ENCODE results near the gene RUFY1.

RUFY1 gene

DNA sequence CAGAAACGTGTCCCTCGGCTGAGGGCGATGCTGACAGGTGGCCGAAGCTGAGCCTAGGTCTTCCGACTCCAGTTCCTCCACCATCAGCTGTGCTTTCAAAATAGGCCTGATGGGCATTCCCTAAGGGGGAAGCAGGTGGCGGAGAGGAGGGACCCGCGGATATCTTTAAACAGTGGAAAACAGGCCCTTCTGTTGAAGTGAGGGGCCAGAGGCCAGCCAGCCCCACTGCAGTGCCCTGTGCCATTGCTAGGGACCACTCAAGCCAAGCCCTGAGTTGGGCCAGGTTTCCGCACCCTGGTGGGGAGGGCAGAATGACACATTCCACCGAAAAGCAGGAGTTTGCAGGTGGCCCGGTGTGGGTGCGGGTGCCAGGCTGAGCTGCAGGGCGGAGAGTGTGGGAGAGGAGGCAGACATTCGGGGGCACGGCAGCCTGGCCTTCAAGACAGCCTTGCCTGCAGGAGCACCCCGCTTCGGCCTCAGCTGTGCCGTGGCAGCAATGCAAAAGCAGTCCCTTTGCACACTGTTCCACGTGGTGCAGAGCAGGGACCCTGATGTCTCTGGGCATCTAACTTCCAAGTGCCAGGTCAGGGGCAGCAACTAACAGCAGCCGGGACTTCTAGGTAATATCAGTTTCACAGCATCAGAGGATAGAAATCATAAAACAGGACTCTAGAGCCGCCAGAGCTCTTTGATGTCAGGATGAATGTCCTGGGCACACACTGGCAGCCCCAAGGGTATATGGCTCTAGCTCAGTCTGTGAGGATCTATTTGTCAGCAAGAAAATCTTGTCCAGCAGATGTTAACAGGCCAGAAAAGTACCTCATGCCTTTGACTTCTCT is 55.9 kb downstream of the RUFY1 start:
- no peak for DNase-seq

DNA sequence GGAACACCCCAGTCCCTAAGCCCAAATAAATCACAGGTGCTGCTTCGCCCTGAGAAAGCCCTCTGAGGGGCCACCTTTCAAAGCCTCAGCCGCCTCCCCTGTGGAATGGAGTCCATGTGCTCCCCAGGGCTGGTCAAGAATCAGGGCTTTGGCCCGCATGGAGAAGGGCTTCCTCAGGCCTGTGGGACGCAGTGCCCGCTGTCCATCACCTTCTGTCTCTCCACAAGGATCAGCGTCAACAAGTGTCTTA is 56.5 kb downstream of the RUFY1 start:
- DNase-seq: no peak

DNA sequence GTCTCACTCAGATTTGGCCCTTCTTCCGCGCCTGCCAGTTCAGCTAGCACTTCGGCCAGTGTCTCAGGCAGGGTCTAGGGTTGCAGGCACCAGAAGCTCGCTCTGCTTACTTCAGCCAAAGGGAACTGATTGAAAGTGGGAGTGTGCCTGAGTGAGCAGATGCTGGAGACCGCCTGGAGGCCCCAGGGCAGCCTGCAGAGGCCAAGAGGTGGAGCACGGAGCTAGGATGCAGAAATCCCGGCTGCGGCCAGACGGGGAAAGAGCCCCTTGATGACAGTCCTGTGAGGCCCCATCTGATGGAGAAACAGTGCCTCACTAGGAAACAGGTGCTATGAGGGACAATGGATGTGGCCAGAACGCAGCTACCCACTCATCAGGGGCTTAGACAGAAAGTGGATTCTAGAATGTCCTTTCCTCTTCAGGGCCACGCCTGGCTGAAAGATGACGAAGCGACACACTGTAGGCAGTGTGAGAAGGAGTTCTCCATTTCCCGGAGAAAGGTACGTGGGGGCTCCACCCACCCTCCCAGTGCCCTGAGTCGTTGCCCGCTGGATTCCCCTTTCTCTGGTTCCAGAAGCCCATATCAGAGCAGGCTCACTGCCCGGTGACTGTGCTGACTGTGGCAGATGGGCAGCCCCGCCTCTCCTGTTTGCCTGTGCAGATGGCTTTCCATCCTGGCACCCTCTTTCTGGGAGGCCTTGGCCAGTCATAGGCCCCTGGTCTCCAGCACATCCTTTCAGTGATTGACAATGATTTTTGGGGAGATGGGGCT is 57.0 kb downstream of the RUFY1 start:
- no peak for DNase-seq

DNA sequence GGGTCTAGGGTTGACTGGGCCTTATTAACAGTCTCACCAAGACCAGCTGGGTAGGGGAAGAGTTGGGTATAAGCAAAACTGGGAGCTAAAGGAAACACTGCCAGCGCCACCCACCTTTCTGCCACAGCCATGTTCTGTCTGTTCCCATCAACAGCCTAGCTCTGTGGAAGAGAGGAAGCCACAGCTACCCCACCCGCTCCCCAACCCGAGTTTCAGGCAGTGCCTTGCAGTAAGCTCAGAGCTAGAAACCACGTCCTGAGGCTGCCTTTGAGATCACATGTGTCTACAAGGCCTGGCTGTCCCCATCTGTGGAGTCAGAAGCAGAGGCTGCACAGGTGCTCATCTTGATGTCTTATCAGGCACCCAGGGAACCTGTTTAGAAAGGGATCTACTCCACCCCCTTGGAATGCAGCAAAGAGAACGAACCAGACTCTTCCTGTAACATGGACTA is 57.8 kb downstream of the RUFY1 start:
- DNase-seq: peak; percentile 46

DNA sequence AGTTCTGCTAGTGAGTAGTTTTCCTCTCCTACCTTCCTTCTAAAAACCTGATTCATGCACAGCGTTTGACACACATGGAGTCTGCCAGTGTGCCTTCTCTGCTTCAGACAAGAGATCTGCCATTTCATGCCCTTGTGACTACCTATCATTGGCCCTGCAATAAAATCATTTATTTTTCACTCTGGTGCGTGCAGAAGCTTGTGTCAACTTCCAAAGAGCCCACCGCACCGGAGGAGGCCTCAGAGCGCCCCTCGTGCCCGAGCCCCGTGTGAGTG is 59.4 kb downstream of the RUFY1 start:
- DNase-seq: no peak

DNA sequence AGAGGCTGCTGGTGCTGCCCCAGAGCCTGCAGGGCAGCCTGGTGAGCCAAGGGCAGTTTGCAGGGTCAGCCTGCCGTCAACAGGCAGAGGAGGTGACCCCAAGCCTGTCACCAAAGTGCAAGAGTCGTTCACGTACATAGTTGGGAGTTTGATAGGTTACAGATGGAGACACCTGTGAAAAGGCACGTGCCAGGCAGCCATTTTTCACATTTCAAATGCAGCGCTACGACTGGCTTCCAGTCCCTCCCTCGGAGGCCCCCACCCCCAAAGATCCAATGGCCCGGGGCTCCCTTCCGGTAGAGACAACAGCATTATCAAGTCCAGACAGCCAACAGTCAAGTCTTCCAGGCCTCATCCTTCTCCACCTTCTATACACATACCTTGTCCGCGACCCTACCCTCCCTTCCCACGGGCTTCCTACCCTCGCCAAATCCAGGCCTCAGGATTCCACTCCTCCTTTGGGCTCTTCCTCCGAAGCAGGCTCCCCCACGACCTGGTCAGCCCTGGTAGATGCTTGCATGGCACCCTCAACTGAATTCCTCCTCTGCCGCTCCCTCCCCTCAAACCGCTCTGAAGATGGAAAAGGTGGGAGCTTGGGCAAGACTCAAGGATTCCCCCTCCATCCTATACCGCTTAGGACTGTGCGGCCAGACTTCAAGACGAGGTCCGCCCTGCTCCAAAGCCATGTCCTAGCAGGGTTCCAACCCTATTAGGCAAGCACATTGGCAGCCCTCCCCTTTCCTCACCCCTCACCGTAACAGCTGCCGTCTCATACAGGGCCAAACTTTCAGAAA is 60.0 kb downstream of the RUFY1 start:
- DNase-seq: no peak

DNA sequence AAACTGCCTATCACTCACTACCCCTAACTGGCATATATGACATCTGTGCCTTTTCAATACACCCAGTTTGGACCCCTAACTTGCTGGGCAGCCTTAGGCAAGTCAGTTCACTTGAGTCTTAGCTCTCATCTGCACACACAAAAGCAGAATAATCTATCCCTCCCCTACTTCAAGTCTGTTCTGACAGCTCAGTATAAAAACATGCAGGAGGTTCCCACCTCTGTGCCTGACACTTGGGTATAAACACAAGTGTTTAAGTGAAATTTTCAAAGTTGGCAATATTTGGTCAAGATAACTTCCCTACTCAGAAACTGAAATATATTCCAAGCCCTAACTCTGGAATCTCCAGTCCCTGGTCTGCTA is 60.5 kb downstream of the RUFY1 start:
- DNase-seq: no peak

DNA sequence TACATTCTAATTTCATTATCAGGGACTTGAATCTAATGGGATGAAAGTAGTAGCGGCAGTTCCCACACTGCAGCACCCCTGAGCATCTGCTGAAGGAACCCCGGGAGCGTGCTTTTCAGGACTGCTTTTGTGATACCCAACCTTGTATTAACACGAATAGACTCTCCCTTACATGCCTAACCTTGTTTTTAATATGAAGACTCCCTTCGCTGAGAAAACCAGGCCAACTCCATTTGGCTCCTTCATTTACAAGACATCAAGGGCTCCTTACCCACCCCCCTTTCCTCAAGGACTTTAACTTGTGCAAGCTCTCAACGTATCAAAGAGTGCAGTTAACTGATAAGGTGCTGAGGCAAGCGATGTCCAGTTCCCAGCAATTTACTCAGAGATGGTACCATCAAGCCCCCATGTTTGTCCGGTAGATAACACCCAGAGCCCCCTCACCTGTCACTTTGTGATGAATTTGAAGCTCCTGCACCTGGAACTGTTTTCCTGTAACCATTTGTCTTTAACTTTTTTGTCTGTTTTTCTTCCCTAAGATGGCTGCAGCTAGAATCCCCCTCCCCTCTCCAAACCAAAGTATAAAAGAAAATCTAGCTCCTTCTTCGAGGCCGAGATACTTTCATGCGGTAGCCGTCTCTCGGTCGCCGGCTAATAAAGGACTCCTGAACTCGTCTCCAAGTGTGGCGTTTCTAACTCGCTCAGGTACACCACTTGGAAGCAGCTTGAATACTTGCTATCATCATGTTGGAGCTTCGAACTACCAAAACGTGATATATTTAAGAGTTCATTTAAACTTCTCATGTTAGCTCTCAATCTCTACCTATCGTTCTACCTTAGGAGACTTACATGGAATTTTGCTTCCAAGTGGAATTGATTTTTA is 62.5 kb downstream of the RUFY1 start:
- no peak for DNase-seq

DNA sequence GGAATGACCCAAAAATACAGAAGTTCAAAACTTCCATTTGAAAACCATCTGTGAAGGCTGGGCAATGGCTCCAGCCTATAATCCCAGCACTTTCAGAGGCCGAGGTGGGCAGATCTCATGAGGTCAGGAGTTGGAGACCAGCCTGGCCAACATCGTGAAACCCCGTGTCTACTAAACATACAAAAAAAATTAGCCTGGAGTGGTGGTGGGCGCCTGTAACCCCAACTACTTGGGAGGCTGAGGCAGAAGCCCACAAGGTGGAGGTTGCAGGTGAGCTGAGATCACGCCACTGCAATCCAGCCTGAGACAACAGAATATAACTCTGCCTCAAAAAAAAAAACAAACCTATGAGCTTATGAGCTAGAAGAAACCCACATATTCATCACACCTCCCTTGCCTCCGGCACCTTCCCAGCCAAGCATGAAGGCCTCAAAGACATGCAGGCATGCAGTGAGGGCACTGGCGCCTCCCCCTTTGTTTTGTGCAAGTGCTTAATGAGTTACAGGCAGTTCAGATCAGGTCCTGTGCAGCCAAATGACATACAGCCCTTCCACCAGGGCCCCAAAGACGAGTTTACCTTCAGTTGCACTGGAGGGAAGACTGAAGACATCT is 63.2 kb downstream of the RUFY1 start:
- no peak for DNase-seq

DNA sequence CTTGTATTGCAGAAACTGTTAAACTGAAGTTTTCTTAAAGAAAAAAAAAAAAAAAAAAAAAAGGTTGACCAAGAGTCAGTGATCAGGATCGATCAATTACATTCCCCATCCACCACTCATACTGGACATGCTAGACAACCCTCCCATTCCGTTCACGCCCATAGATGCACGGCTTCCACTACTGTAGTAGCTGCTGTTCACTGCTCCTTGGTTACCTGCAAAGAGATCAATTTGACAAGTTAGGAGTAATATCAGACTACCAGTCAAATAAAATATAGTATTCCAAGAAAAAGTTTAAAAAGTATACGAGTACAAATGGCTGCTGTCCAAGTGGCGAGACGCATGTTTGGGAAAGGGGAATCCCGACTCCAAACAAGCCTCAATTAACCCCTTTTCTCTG is 64.4 kb downstream of the RUFY1 start:
- DNase-seq: no peak

DNA sequence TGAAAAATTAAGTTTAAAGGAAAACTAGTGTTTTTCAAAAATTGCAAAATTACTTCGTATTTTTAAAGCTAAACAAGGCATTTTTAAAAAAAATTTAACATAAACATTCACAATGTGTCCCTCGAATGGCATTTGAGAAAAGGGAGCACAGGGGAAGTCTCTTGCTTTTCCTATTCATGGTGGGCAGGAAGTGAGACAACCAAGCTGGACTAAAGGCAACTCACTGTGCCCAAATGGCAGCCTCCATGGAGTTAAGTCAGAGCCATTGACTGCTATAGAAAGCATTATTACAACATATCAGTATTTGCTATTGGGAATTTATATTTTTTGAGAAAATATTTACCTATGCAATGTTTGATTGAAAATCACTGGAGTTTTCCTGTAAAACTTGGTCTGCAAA is 64.8 kb downstream of the RUFY1 start:
- no peak for DNase-seq

DNA sequence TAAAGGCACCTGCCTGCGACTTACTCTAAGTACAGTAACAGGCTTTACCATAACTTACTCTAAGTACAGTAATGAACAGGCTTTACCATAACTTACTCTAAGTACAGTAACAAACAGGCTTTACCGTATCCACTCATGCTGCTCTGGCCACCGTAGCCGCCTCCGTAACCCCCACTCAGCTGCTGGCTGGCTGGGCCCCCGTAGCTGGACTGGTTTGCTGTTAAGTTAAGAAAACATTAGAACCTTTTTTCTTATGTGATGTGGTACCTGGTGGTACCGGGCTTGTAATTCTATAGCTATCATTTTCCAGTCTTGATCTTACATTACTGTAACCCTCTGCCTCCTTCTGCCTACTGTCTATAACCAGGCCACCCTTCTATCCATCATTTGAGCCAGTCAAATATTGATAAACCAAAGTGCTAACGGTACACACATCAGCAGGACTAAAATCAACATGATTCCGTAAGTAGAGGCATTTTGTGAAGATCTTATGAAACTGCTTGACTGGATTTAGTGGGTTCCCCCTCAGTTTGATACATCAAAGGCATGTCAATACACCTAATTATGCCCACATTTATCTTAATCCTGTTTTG is 65.7 kb downstream of the RUFY1 start:
- no peak for DNase-seq

DNA sequence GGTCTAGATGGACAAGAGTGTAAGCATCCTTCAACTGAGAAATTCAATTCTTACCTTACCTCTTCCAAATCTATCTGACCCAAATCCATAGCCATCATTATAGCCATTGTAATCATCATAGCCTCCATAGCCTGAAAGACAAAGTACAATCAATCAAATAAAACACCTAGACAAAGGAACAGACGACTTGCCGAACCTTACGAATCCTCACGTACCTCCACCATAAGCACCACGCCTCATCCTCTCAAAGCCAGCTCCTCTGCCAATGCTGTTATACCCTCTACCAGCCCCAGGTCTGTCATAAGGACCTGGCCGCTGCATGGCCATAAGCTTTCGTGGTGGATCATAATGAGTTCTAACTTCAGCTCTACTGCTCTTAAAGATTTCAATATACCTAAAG is 67.6 kb downstream of the RUFY1 start:
- DNase-seq: no peak

DNA sequence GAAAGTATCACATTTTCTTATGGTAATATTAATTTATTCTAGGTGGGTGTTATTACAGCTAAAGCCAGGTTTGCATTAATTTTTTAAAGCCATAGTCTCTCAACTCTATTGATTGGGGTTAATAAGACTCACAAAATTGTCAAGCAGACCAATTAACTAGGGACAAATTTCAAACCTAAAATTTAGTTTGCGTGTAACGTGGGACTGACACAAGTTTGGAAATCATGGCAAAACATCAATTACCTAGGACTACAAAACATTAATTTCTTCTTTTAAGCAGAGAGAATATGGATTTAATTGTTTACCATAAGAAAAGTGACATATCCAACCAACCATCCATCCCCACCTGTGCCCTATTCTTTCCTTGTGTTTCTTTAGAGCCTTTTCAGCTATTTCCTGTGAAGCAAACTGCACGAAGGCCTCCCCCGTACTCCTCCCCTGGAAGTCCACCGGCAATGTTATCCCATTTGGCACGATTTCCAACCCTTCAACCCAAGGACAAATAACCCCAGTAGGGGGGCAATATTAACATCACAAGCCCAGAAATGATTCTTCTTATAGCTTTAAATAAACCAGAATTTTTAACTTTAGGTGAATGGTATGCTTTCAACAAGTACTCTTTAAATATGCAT is 68.7 kb downstream of the RUFY1 start:
- no peak for DNase-seq

DNA sequence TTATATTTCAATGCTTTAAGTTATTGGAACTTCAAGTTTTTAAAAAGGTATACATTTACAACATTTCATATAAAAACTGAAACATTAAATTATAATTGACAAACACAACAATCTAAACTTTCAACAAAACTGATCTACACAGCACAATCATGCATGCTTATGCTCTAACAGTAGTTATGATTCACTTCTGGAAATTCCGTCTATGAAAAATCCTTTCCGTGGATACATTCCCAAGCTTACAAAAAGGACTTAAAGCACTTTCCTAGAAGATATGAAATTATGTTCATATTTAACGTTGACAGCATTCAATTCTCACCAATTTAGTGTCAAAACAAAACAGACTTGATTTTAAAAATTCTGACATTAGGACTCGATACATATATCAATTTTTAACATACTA is 69.4 kb downstream of the RUFY1 start:
- no peak for DNase-seq

DNA sequence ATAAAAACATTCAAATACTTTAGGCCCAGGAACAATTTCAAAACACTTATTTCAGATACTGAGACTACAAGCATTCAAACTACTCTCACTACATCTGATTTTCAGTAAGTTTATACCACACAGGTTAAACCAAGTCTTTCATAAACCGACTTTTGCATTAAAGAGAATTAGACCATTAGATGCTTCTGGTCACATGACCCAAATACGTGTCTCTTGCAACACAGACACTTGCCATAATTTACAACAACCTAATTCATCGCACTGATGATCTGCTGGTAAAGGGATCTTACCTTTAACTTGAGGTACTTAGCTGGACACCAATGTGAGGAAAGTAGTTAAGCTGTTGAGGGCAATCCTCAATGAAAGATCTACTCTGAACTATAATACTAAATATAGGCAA is 69.9 kb downstream of the RUFY1 start:
- no peak for DNase-seq

DNA sequence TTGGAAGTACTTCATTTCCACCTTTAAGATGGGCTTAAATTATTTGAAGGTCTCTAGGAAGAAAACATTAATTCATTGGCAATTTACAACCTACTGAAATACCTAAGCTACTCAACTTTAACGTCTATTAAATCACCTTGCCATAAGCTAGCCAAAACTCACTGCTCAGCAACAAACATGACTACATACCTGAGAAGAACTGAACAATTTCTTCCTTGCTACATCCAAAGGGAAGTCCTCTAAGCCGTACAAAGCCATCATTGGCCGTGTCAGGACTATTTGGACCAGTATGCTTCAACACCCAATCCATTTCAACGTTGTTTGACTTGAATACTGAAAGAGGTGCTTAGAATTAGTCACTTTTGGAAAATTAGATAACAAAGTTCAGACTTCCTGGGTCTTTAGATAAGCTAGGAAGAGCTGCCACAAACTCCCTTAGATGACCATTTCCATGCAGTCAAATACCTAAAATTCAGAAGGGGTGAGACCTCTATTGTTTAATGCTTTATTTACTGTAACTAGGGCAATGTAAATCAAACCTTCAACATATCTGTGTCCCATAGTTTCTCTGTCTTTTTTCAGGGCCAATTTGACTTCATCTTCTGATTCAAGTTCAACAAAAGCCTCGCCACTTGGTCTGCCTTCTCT is 70.5 kb downstream of the RUFY1 start:
- no peak for DNase-seq

DNA sequence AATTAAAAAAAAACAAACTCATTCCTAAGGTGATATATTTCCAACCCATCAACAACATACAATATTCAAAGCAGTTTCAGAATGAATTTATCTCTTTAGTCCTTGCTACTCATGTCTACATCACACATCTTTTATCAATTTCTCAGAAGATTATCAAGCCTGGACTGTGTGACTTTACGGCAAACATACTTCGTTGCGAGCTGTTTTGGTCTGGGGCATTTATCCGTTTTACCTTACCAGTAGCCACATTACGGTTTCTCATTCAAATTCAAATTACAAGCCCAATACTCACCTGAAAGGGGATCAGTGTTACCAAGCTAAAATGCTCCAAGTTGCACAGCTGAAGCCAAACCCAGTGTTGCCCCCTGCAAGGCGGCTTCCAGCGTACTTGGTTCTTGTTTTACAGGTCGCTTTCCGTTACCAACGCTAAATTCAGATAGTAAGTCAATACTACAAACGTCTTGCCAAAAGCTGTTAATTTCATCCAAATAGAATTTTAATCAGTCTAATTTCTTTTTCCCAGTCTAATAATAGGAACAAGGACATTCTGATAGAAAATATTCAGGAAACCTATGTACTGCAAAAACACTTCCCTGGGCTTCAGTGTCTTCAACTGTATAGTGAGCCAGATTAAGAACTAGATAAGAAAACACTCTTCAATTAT is 71.3 kb downstream of the RUFY1 start:
- DNase-seq: no peak

DNA sequence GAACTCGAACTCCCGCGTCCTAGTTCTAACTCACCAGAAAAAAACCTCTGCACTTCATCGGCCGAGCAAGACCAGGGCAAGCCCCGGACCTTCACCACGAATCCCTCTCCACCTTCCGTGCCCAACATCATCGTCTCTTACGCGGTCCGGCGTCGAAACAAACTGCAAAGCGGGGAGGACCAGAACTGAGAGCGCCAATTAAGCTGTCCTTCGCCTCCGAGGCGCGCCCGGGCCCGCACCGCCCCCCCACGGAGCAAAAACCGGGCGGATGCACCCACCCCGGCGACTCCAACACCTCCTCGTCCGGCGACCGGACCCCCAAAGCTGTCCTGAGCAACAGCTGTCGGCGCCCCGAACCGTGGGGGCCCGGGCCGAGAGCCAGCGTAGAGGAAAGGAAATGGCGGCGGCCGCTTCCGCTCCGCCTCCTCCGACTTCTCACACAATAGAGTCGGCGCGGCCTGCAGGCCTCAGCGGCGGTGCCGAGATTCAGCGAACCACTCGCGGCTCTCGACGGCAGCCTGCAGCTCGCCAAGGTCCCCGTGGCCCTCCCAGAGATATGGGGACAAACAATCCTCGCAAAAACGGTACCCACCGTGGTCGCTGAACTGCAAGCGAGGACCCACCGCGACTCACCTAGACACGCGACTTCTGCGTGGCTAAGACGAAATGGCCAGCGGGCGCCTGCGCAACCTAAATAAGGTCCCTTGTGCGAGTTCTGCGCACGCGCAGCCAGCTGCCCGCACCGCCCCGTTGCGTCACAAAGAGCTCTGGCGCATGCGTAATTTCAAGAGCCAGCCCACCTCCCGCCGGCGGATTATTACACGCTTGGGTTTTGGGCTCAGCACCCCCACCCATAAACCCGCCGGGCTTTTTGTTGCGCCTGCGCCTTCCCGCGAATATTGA is 72.9 kb downstream of the RUFY1 start, which contains the start of gene HNRNPH1:
Gene HNRNPH1, minus strand, starts transcription at position 669 of the 903 bp plus-strand sequence. Its CDS starts 538 bp downstream, at position 131.
- peak; percentile 97 for DNase-seq
